Hypothalamus (tissue), 51 donors: ENCODE data around the gene TECPR2.
"Not testable (repeated sequence)": the region's sequence is repeated elsewhere in the genome, so short reads cannot be mapped to it uniquely, and the experiment has no call there.

ENCODE experiments used
- DNase-seq, 51 donors: peaks; one replicate each; lab custom pipeline; 2025; lab: John Stamatoyannopoulos, UW

Gene TECPR2

DNA sequence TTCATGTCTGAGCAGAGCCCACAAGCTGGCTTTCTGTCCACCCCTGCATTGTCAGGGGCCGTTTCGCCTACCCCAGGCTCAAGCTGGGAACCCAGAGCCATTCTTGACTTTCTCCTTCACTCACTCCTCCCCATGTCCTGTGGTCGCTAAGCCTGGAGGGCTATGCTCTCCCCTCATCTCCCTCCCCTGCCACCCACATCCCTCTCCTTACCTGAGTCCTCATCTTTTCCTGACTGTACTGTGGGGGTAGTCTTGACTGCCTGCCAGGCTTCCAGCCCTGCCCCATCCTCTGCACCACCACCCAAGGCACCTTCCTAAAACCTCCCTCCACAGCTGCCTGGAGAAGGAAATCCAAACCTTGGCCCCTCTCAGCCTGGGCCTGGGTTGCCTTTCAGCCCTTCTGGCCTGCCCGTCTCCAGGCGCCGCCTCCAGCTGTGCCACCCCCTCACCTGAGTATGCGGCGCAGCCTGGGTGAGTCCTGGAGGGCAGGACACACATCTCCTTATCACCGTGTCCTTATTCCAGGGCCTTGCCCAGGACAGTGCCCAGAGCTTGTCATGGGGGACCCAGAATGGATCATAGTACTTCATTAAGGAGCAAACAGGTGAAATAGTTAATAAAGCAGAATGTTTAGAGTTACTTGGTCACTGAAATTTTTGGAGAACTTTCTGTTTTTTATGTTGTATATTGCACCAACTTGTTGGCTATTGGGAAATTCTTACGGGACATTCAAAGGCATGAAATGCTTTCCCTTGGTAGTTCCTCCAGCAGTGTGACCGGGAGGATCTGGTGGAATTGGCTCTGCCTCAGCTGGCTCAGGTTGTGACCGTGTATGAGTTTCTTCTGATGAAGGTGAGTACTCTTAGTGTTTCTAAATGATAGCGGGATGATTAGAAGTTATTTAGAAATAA lies 28.7 kb upstream of the TECPR2 start:
- no peak for DNase-seq

DNA sequence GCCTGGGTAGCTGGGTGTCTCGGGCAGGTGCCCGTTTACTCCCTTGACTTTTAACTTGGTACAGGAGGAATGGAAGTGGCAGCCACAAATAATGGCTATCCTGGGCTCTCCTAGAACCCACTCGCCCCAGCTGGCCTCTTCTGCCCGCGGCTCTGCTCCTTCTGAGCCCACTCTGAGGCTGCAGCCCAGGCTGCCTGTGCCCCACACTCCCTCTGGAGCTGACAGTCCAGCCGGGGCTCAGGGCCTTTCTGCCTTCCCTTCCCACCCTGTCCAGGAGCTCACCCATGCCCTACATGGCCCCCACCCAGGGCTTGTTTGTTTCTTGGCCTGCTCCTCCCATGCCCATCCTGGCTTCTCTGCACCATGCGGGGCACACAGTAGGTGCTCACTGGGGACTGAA lies 27.6 kb upstream of the TECPR2 start:
- DNase-seq, result no peak

DNA sequence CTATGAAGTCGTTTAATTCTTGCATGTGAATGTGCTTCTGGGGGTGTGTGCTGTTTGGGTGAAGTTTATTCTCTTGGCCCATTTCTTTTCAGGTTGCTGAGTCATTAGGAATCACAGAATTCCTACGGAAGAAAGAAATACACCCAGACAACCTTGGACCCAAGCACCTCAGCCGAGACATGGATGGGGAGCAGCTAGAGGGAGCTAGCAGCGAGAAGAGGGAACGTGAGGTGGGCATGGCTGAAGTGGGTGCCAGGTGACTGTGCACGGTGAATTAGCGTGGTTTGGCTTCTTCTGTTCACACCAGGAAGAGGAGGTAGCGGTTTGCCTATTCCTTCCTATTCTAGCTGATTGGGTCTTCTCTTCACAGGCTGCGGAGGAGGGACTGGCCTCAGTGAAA lies 24.0 kb upstream of the TECPR2 start:
- no peak for DNase-seq

DNA sequence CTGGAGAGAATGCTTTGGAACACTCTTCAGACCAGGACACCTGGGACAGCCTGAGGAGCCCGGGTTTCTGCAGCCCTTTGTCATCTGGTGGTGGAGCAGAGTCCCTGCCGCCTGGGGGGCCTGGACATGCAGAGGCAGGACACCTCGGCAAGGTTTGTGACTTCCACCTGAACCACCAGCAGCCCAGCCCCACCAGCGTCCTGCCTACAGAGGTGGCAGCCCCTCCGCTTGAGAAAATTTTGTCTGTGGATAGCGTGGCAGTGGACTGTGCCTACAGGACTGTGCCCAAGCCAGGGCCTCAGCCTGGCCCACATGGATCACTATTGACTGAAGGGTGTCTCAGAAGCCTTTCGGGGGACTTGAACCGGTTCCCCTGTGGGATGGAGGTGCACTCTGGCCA lies 21.2 kb upstream of the TECPR2 start:
- DNase-seq, result no peak

DNA sequence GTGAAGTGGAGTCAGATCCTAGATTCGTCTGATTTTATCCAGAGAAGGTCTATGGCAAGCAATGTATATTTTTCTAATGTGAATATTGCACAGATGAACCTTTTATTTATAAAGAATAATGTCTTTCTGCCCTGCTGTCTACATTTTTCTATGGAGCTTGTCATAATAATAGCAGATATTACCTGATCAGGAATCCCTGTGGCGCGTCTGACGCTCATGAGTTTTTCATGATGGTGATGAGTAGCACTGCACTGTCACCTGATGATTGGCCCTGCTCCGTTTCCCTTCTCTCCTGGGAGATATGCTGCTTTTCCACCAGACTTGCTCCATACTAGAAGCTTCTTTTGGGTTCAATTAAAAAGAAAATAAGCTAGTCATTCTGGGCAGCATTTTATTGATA lies 20.5 kb upstream of the TECPR2 start:
- DNase-seq, result no peak

DNA sequence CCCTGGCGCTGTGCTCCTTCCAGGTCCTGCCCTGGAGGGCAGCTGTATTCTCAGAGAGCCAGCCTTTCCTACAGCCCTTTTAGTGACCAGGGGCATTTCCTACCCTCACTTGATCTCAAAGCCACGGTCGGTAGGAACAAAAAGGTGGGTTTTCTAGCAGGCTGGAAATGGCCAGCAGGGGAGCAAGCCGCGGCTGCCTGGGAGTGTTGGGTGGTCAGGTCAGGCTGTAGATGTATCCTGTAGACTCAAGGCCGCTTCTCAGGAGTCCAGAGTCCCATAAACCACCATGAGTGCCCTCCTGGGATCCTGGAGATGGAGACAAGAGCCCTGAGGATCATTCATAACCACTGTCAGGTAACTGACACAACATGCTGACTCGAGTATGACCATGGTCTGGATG lies 18.7 kb upstream of the TECPR2 start:
- no peak for DNase-seq

DNA sequence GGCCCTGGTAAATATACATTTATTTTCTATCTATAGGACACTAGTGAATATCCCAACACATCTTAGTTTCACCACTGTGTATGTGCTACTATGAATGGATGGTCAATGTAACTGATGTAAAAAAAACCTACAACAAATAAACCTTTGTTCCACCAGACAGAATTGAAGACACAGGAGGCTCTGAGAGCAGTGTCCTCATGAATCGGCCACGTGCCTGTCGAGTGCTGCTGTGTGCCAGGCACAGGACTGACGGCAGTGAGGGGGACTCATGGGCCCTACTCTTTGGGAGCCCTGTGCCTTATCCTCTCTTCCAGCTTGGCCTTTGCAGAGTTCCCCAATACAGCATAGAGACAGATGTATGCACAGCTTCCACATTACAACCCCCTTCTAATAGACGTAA lies 18.3 kb upstream of the TECPR2 start:
- peak in 44 of 51 donors; percentile 7 to 88 (median 64) for DNase-seq

DNA sequence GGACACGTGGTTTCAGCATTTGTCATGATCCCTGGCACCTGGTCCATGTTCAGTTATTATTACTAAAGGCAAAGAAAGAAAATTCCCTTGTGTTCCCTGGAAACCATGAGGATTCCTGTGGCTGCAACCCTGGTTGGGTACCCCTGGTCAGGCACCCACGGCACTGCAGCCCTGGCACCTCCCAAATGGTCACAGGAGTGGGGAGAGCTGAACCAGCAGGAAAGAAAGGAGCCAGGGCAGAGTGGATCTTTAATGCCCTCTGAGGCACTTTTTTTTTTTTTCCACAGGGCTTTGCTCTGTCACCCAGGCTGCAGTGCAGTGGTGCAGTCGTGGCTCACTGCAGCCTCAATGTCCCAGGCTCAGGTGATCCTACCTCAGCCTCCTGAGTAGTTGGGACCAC lies 17.5 kb upstream of the TECPR2 start:
- DNase-seq, result no peak

DNA sequence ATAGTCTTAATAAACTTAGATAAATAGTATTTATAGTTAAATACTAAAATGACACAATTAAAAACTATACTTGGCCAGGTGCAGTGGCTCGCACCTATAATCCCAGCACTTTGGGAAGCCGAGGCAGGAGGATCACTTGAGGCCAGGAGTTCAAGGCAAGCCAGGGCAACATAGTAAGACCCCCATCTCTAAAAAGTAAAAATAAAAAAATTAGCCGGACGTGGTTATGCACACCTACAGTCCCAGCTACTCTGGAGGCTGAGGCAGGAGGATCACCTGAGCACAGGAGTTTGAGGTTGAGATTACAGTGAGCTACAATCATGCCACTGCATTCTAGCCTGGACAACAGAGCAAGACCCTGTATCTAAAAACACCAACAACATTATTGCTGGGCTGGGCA lies 16.1 kb upstream of the TECPR2 start:
- DNase-seq, result no peak

DNA sequence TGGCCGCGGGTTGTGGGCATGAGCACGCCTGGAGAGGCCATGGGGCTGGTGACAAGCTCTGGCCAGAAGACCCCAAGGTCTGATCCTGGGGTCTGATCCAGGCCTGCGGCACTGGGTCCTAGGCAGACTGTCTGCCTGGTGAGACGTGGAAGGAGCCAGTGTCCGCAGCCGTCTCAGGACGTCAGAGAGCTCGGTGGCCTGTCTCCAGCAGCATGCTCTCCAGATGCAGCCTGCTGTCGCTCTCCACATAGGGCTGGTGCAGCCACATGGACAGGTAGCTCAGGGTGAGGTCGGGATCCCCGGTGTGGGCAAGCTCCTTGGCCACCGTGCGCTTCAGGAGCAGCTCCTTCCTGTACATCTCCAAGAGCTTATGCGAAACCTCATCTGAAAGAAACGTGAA lies 14.4 kb upstream of the TECPR2 start:
- DNase-seq, result no peak

DNA sequence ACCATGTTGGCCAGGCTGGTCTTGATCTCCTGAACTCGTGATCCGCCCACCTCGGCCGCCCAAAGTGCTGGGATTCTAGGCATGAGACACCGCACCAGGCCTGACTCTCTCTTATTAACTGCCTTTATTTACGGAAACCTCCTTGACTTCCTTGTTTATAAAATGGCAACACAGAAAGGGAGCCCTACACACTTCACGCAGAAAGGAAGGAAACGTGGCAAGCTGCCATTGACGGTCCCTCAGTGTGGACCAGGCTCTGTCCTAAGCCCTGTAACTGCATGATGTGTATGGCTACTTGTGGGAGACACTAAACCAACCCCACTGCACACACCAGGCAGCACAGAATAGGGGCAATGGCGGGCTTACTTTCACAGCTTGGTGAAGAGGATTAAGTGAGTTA lies 11.7 kb upstream of the TECPR2 start:
- no peak for DNase-seq

DNA sequence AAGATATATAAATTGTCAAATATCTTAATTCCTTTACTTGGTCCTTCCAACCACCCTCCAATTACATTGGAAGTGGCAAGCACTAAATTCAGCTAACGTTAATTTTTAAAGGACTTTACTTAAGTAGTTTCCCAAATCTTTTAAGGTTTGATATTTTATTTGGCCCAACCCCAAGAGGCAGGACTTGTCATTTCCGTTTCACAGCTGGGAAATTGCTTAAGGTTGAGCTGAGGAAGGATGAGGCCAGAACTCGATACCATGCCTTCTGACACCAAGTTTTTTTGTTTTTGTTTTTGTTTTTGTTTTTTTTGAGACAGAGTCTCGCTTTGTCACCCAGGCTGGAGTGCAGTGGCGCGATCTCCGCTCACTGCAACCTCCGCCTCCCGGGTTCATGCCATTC lies 11.1 kb upstream of the TECPR2 start:
- DNase-seq, result not testable (repeated sequence)

DNA sequence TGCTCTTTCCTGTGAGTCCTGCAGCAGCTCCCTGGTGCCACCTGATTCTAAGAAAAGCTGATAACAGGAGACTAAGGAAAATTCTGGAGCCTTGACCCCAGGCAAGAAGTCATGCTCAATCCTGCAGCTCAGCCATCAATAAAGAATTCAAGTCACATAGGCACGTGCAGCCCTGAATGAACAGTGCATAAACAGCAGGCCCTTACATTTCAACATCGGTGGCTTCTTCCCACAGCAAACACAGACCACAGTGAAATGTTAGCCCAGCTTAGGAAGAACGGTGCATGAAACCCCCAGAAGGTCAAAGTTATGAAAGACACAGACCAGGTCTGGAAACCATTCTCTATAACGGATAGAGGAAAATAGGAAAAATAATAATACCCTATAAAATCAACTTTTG lies 10.5 kb upstream of the TECPR2 start:
- DNase-seq, result peak in 5 of 51 donors; percentile 10 to 25 (median 19)

DNA sequence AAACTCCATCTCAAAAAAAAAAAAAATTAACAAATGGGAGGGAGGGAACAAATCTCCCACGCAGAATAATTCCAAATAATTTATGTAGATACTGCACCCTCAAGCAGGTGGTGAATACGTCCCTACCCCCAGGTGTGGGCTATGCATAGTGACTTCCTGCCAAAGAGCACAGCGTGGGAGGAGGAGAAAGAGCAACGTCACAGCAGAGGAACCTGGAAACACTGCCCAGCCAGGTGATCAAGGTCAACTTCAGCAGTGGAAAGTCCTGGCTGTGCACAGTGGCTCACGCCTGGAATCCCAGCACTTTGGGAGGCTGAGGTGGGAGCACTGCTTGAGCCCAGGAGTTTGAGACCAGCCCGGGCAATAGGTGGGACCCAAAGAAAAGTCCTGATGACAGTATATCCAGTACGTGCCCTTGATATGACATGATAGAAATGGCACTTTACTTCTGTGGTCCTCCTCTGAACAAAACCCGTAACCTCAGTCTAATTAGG lies 9.6 kb upstream of the TECPR2 start:
- DNase-seq, result no peak

DNA sequence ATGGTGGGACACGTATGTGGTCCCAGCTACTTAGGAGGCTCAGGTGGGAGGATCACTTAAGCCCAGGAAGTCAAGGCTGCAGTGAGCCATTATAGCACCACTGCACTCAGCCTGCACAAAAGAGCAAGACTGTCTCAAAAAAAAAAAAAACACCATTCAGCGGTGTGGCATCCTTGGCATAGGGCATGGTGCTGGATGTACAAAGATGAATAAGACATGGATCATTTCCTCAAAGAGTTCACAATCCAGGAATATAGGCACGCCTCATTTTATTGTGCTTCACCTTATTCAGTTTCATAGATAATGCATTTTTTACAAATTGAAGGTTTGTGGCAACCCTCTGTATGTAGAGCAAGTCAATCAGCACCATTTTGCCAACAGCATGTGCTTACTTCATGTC lies 6.5 kb upstream of the TECPR2 start:
- no peak for DNase-seq

DNA sequence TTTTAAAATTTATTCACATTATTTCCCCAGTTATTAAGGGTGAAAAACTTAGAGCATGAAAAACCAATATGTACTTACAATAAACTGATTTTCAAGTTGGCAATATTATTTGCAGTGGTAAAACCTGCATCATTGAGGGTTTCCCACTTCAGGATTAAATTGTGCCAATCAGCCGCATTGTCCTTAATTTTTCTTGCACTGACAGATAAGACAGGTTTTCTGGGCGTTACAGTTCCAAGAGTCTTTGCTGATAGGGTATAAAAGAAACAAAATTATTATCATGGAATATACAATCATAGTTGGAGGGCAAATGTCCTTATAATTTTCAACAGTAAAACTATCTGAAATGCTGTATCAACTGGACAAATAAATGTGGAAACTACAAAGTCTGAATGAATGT lies 3.4 kb upstream of the TECPR2 start:
- DNase-seq, result no peak

DNA sequence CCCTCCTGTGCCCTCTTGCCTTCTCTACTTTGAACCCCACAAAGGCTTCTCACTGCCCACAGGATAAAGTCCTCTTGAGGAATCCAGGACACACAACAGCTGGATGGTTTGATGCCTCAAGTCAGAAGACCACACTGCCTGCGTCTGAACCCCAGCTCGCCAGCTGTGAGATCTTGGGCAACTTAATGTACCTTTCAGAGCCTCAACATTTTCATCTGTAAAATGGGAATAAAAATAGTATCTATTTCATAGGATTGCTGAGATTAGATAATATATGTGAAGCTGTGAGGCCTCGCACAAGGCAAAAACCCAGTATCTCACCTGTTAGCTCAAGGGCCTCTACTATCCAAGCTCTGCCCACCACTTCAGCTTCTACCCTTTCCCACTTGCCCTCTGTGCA lies 2.4 kb upstream of the TECPR2 start:
- DNase-seq, result no peak

DNA sequence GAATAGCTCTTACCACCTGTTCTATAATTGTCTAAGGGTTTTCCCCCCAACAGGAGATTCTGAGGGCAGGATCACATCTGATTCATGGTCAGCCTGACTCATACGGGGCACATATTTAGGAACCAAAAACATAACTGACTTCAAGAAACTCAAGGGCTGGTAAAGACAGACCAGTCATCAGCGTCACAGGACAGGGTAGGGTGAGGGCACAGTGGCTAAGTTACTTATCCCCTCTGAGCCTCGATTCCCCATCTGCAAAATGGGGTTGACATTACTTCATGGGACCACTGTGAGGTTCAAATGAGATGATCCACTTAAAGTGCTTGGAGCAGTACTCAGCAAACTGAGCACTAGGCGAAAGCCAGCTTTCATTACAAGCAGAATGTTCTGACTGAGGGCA lies 657 bp upstream of the TECPR2 start:
- DNase-seq, result peak in 1 of 51 donors; percentile 14

DNA sequence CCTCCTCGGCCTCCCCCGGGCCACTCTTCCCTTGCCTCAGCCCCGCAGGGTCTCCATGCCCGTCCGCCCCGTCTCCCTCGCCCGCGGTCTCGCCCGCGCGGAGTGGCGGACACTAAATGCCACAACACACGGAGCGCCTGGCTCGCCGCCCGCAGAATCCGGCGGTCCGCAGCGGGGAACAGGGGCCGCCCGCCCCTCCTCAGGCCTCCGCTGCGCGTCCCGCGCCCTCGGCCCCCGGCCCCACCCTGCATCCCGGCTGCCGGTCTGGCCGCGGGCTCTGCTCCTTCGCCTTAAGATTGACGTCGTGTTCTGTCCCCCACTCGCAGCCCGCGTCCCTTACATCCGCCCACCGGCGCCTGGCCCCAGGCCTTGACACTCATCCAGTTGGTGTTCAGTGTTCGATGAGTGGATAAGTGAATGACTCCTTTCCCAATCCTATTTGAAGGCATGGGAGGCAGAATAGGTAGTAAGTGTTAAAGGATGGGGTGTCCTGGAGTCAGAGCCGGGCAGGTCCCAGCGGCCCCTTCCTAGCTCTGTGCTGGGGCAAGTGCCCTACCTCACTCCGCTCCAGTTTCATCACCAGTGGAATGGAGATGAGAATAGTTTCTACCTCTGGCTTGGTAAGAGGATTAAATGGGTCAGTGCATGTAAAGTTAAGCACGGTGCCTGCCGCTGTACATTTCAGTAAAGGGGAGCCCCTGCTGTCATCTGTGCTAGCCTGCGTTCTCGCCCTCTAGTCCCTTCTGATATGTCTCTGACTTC lies 622 bp downstream of the TECPR2 start:
- DNase-seq, result peak in 25 of 51 donors; percentile 37 to 88 (median 65)

DNA sequence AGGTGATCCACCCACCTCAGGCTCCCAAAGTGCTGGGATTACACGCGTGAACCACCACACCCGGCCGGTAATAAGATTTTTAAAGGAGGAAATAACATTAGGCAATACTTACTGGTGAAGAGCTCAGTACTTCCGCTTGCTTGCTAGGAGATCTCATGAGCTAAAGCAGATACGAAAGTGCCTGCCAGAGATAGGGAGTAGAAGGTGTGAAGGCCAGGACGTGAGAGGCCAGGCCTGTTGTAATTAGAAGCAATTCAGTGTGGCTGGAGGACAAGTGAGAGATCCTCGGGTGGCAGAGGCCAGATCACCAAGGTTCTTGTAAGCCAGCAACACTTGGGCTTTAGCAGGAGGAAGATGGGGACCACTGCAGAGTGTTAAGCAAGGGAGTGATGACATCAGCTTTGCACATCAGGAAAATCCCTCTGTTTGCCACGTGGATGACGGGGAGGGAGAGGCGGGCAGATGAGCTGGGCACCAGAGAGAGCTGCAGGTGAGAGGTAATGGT lies 7.6 kb downstream of the TECPR2 start:
- DNase-seq, result peak in 1 of 51 donors; percentile 21

DNA sequence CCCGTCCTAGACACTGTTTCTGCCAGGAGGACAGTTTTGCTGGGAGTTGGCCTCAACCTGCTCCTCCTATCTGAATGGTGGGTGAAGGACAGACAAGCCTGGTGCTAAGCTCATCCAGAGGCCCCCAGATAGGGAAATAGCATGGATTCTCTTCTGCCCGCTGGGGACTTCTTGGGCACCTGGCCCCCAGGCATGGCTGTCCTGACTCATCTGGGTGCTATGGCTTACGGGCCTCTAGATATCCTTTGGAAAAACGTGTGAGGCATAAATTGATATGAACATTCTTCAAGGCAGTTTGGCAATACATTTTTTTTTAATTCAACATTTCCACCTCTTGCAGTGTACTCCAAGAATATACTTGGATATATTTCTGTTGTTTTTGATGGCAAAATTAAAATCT lies 8.6 kb downstream of the TECPR2 start:
- DNase-seq, result no peak

DNA sequence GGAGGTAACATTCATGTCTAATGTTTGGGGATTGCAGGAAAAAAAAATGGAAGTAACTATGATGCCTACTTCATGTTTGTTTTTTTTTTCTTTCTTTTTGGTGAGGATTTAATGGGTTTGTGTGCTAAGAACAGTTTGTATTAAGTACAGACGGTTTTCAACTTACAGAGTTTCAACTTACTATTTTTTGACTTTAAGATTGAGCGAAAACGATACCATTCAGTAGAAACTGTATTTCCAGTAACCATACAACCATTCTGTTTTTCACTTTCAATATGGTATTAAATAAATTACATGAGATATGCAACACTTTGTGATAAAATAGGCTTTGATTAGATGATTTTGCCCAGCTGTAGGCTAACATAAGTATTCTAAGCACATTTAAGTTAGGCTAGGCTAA lies 10.4 kb downstream of the TECPR2 start:
- DNase-seq, result no peak
